ENCODE data around the gene RYR2. TPM values are rescaled to one million over a fixed set of nuclear protein-coding genes. Genes with fewer than 3 reads are reported as not detected.

Gene RYR2
- total RNA-seq, 4 donors from 2014 or later: 0.23 to 4.6 (median 0.89) TPM

GRCh38 chr1:237048803-237049202, 6.8 kb downstream of the RYR2 start:
- intact Hi-C loops (cut with DNase I): no loop called here
- peaks cover 0 to 35% (median 0%) of the 10 kb centered on the region in 4 donors for H3K27me3 ChIP-seq
- H3K4me3 ChIP-seq: no peak overlapping the region
- 76 to 85% methylated on average over 5 of the region's 5 CpGs for WGBS, 2 donors
- peaks cover 0 to under 1% (median 0%) of the 10 kb centered on the region in 3 donors for H3K4me1 ChIP-seq
- no peaks in the 10 kb centered on the region for H3K9me3 ChIP-seq
- TF ChIP-seq CTCF (IDR thresholded peaks at IDR 0.05) (no peak), POLR2A (IDR thresholded peaks at IDR 0.05) (no peak)
- no peak overlapping the region for H3K27ac ChIP-seq
- DNase-seq: no peak
- H3K36me3 ChIP-seq: no peaks in the 10 kb centered on the region

GRCh38 chr1:237050185-237050584, 8.2 kb downstream of the RYR2 start:
- no peak overlapping the region for H3K4me3 ChIP-seq
- no peaks in the 10 kb centered on the region for H3K36me3 ChIP-seq
- H3K4me1 ChIP-seq: no peaks in the 10 kb centered on the region
- no peak for DNase-seq
- intact Hi-C loops (cut with DNase I): no loop called here
- TF ChIP-seq POLR2A (IDR thresholded peaks at IDR 0.05): no peak
- no peak for TF ChIP-seq CTCF (IDR thresholded peaks at IDR 0.05)
- H3K27ac ChIP-seq: no peak overlapping the region
- H3K27me3 ChIP-seq: peaks cover 0 to 21% (median 0%) of the 10 kb centered on the region in 4 donors
- H3K9me3 ChIP-seq: no peaks in the 10 kb centered on the region
- 65 to 74% methylated on average over 5 to 6 of the region's 6 CpGs for WGBS, 2 donors

- DNase-seq: no peak
- WGBS, 2 donors: 67% methylated on average over 3 of the region's 3 CpGs
- H3K36me3 ChIP-seq: no peaks in the 10 kb centered on the region
- H3K4me1 ChIP-seq: no peaks in the 10 kb centered on the region
- no peak overlapping the region for H3K4me3 ChIP-seq
- intact Hi-C loops (cut with DNase I): no loop called here
- H3K9me3 ChIP-seq: no peaks in the 10 kb centered on the region
- TF ChIP-seq CTCF (IDR thresholded peaks at IDR 0.05): no peak
- TF ChIP-seq POLR2A (IDR thresholded peaks at IDR 0.05): no peak
- H3K27me3 ChIP-seq: peaks cover 0 to 18% (median 0%) of the 10 kb centered on the region in 4 donors
- H3K27ac ChIP-seq: no peak overlapping the region
These were observed 8.9 kb downstream of the RYR2 start for GRCh38 chr1:237050915-237051314.

GRCh38 chr1:237054313-237054712, 12.3 kb downstream of the RYR2 start:
- intact Hi-C loops (cut with DNase I): no loop called here
- no peak for TF ChIP-seq CTCF (IDR thresholded peaks at IDR 0.05)
- TF ChIP-seq POLR2A (IDR thresholded peaks at IDR 0.05): no peak
- WGBS, 2 donors: 76 to 80% methylated on average over 1 of the region's 2 CpGs
- no peaks in the 10 kb centered on the region for H3K9me3 ChIP-seq
- peaks cover 0 to 4% (median 0%) of the 10 kb centered on the region in 4 donors for H3K27me3 ChIP-seq
- H3K36me3 ChIP-seq: no peaks in the 10 kb centered on the region
- no peak overlapping the region for H3K27ac ChIP-seq
- no peak overlapping the region for H3K4me3 ChIP-seq
- H3K4me1 ChIP-seq: no peaks in the 10 kb centered on the region
- no peak for DNase-seq

- H3K9me3 ChIP-seq: no peaks in the 10 kb centered on the region
- no peak overlapping the region for H3K27ac ChIP-seq
- intact Hi-C loops (cut with DNase I): no loop called here
- no peak for TF ChIP-seq CTCF (IDR thresholded peaks at IDR 0.05)
- TF ChIP-seq POLR2A (IDR thresholded peaks at IDR 0.05): no peak
- no peak overlapping the region for H3K4me3 ChIP-seq
- no peaks in the 10 kb centered on the region for H3K36me3 ChIP-seq
- no peaks in the 10 kb centered on the region for H3K4me1 ChIP-seq
- no peaks in the 10 kb centered on the region for H3K27me3 ChIP-seq
- 63 to 64% methylated on average over 5 to 7 of the region's 9 CpGs for WGBS, 2 donors
- DNase-seq: no peak
These were observed 16.5 kb downstream of the RYR2 start for GRCh38 chr1:237058470-237058869.

All from esophagus squamous epithelium (tissue), 5 donors.